ENCODE data around the gene SLC25A21. TPM values are rescaled to one million over a fixed set of nuclear protein-coding genes. Genes with fewer than 3 reads are reported as not detected.

SLC25A21 gene
- total and polyA plus RNA-seq, 7 donors: 0.07 to 0.37 (median 0.18) TPM; not detected in 1

GRCh38 chr14:37089410-37089809 lies 83.0 kb downstream of the SLC25A21 start:
- intact Hi-C loops (cut with DNase I): no loop called here
- no peak overlapping the region for H3K4me3 ChIP-seq
- TF ChIP-seq, protein P1, sequence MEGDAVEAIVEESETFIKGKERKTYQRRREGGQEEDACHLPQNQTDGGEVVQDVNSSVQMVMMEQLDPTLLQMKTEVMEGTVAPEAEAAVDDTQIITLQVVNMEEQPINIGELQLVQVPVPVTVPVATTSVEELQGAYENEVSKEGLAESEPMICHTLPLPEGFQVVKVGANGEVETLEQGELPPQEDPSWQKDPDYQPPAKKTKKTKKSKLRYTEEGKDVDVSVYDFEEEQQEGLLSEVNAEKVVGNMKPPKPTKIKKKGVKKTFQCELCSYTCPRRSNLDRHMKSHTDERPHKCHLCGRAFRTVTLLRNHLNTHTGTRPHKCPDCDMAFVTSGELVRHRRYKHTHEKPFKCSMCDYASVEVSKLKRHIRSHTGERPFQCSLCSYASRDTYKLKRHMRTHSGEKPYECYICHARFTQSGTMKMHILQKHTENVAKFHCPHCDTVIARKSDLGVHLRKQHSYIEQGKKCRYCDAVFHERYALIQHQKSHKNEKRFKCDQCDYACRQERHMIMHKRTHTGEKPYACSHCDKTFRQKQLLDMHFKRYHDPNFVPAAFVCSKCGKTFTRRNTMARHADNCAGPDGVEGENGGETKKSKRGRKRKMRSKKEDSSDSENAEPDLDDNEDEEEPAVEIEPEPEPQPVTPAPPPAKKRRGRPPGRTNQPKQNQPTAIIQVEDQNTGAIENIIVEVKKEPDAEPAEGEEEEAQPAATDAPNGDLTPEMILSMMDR (IDR thresholded peaks at IDR 0.05): no peak
- H3K4me1 ChIP-seq: no peaks in the 10 kb centered on the region
- DNase-seq: no peak
- H3K36me3 ChIP-seq (ENCODE audit: insufficient read depth in 1 of 2, low read depth in 1 of 2): no peaks in the 10 kb centered on the region
- no peak for ATAC-seq
- no peaks in the 10 kb centered on the region for H3K27me3 ChIP-seq (ENCODE audit: insufficient read depth in 3 of 3, low read length in 2 of 3)
- no peak overlapping the region for H3K27ac ChIP-seq
- no peaks in the 10 kb centered on the region for H3K9me3 ChIP-seq
- whole genome bisulfite sequencing, 3 donors: 47 to 56% (median 50%) methylated on average over 3 of the region's 3 CpGs

DNA sequence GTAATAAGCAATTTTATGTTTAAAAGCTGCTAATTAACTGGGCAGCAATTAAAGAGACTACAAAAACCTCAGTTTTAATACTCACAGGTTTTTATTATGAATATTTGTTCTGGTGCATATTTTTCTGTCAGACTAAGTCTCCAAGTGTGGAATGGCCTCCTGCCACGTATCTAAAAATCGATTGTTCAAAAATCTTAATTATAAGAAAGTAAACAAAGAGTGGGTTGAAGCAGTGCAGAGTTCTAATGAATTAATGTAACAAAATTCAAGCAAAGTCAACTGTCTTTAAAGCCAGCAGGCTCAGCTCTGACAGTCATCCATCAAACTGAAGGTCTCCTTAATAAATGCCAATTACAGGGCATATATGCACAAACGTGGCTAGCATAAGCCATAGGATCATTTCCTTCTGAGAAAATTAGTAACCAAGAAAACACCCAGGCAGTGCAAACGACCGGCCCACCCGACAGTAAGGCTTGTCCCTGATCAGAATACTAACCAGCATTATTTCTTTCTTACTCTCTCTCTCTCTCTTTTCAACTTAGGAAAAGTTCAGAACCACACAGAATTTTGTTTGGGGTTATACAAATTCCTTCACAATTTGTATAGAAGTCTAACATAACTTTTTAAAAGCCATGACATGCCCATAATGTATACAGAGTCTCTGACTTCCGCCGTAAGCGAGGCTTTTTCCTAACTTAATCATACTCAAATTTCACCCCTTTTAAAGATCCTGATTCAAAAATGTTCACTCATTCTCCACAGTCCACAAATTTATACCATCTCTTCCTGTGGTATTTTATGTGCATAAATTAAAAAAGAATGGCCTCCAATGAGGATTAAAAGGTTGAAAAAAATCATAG lies 83.8 kb downstream of the SLC25A21 start:
- no peaks in the 10 kb centered on the region for H3K27me3 ChIP-seq (ENCODE audit: insufficient read depth in 3 of 3, low read length in 2 of 3)
- H3K4me3 ChIP-seq: no peak overlapping the region
- H3K4me1 ChIP-seq: no peaks in the 10 kb centered on the region
- no peaks in the 10 kb centered on the region for H3K36me3 ChIP-seq (ENCODE audit: insufficient read depth in 1 of 2, low read depth in 1 of 2)
- no peaks in the 10 kb centered on the region for H3K9me3 ChIP-seq
- ATAC-seq (no peak), DNase-seq (no peak)
- TF ChIP-seq, protein P1 (IDR thresholded peaks at IDR 0.05): no peak
- H3K27ac ChIP-seq: no peak overlapping the region
- intact Hi-C loops (cut with DNase I): no loop called here
- WGBS, 3 donors: 46% methylated on average over 9 of the region's 9 CpGs

GRCh38 chr14:37087520-37087919 lies 84.9 kb downstream of the SLC25A21 start:
- Histone ChIP-seq H3K27ac (no peak overlapping the region), H3K4me1 (no peaks in the 10 kb centered on the region), H3K27me3 (ENCODE audit: insufficient read depth in 3 of 3, low read length in 2 of 3) (no peaks in the 10 kb centered on the region), H3K36me3 (ENCODE audit: insufficient read depth in 1 of 2, low read depth in 1 of 2) (no peaks in the 10 kb centered on the region), H3K9me3 (no peaks in the 10 kb centered on the region), H3K4me3 (no peak overlapping the region)
- 92 to 97% (median 96%) methylated on average over 3 of the region's 3 CpGs for WGBS, 3 donors
- ATAC-seq (no peak), DNase-seq (no peak)
- TF ChIP-seq, protein P1 (IDR thresholded peaks at IDR 0.05): no peak
- intact Hi-C loops (cut with DNase I): no loop called here

DNA sequence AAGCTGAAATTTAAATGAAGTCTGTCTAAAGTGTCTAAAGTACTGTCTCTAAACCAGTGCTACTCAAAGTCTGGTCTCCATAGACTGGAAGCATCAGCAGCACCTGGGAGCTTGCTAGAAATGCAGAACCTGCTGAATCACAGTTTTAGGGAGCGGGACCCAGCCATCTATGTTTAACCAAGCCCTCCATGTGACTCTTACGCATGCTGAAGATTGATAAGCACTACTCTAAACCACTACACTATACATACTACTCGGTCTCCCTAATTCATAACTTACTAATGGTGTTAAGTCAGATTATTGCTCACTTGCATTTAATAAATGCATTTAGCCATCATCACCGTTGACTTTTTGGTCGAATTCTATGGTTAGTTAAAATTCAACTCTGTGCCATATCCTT lies 88.8 kb downstream of the SLC25A21 start:
- Histone ChIP-seq H3K4me1 (no peaks in the 10 kb centered on the region), H3K36me3 (ENCODE audit: insufficient read depth in 1 of 2, low read depth in 1 of 2) (no peaks in the 10 kb centered on the region), H3K27me3 (ENCODE audit: insufficient read depth in 3 of 3, low read length in 2 of 3) (no peaks in the 10 kb centered on the region), H3K9me3 (no peaks in the 10 kb centered on the region), H3K4me3 (no peak overlapping the region), H3K27ac (no peak overlapping the region)
- intact Hi-C loops (cut with DNase I): no loop called here
- WGBS, 3 donors: 59 to 69% (median 60%) methylated on average over 5 of the region's 5 CpGs
- no peak for ATAC-seq
- TF ChIP-seq, protein P1 (IDR thresholded peaks at IDR 0.05): no peak
- no peak for DNase-seq

All from psoas muscle (tissue), 8 donors.